HG03135 (cell line): ENCODE results near the gene CPN1.
"Not testable (repeated sequence)": the region's sequence is repeated elsewhere in the genome, so short reads cannot be mapped to it uniquely, and the experiment has no call there.

ENCODE experiments used
- ATAC-seq: cut with Tn5 transposase; IDR thresholded peaks from one replicate; pipeline ENCODE4 v1.9.1; 2021; ENCODE audit warnings: mild to moderate bottlenecking, moderate library complexity; ENCODE audit not compliant: unreplicated experiment

CPN1 gene

DNA sequence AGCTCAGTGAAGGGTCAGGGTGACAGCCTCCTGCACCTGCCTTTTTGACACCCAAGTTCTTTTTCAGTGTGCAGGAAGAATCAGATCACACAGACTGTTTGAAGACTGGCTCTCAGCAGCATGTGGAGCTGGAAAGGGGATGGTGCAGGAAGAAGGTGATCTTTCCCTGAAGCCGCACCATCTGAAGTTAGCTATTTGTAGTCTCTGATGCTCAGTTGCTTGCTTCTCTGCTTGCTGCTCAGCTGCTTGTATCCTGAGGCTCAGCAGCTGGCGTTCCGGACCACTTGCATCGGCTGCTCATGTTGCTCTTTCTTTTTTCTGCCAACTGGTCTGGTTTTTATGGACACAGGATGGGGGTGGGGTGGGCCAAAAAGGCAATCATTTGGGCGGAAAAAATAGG is 56.1 kb downstream of the CPN1 start:
- no peak for ATAC-seq

- ATAC-seq, result no peak
Measured at GRCh38 chr10:100024748-100025147, 56.9 kb downstream of the CPN1 start.

DNA sequence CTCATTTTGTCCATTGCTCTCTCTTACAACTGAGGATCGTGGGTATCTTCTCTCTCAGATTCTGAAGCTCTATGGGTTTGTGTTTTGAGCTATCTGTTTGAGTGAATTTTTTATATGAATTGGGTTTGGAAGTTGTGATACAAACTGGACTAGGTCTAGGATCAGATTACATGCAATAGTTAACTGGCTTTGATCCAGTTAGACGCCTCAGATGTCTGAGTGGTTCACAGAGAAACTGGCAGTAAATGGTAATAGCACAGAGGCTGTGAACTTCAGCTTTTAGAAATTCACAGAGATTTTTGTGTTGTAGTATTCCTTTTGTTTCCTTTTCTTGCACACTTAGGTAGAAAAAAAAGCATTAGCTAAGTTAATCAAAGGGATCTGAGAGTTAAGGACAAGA is 59.3 kb downstream of the CPN1 start:
- no peak for ATAC-seq

GRCh38 chr10:100021322-100021721 is 60.3 kb downstream of the CPN1 start:
- no peak for ATAC-seq

GRCh38 chr10:100020886-100021253 is 60.8 kb downstream of the CPN1 start:
- ATAC-seq, result no peak

DNA sequence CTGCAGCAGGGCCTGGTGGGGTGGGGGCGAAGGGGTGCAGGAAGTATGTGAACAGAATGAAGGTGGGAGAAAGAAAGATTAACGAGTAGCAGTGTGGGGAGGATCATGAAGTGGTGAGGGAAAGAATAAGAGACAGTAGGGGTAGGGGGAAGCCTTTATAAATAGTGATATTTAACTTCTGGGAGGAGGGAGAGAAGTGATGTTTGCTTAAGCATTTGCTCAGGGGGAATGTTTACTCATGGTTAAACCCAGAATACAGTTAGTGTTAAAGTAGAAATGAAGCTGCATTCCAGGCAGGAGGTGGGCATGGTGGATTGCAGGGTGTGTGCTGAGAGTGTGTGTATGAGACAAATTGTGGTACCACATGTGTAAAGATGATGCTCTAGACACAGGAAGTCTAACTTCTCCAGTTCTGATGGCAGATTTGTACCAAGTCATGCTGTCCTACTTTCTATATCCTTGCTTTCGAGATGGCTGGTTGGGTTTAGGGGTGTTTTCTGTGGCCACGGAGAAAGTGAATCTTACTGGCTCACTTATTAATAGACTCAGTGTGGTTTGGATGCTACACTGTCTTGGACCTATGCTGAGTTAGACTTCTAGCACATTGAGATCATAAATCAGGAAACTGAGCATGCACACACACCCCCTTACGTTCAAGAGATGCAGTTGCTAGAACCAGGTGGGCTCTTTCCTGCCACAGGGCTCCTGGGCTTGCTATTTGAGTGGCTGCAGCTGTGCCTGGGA is 61.4 kb downstream of the CPN1 start:
- peak; percentile 76 for ATAC-seq

DNA sequence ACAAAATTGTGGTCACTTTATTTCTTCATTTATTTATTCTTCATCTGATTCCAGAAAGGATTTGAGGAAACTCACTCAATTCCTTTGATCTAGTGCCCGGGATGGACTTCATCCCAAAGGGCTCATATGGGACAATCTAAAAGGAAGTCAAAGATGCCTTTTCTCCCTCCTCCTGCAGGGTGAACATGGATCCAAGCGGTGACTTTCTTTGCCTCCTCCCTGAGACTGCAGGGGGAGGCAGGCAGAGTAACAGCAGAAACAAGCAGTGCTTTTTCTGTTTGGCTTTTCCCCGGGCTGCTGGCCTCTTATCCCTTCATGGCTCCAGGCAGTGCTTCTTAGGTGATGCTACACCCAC is 61.9 kb downstream of the CPN1 start:
- ATAC-seq, result no peak

DNA sequence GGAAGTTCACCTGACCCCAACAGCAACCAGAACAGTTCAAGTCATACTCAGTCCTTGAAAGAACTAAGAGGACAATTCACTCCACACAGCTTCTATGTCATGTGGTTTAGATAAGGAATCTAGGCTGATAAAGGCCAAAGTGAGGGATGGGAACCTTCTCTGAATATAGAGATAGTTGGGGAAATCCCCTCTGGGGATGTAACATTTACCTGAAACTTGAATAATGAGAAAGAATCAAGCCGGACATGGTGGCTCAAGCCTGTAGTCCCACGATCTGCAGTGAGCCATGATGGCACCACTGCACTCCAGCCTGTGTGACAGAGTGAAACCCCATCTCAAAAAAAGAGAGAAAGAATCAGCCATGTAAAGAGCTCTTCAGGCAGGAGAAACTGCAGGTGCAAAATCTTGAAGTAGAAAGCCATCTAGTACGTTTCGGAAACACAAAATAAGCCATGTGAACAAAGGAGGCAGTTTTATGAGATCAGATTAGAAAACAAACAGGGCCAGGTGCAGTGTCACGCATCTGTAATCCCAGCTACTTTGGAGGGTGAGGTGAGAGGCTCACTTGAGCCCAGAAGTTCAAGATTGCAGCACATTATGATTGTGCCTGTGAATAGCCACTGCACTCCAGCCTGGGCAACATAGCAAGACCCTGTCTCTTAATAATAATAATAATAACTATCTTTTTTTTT is 67.5 kb downstream of the CPN1 start:
- ATAC-seq, result peak; percentile 68

- ATAC-seq, result no peak
Measured at GRCh38 chr10:100013621-100014020, 68.0 kb downstream of the CPN1 start.

DNA sequence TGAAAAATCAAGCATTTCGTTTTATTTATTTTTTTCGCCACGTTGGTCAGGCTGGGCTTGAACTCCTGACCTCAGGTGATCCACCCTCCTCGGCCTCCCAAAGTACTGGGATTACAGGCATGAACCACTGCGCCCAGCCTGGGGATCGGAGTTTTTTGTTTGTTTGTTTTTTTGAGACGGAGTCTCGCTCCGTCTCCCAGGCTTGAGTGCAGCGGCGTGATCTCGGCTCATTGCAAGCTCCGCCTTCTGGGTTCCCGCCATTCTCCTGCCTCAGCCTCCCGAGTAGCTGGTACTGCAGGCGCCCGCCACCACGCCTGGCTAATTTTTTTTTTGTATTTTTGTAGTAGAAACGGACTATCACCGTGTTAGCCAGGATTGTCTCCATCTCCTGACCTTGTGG is 69.8 kb downstream of the CPN1 start:
- not testable (repeated sequence) for ATAC-seq

DNA sequence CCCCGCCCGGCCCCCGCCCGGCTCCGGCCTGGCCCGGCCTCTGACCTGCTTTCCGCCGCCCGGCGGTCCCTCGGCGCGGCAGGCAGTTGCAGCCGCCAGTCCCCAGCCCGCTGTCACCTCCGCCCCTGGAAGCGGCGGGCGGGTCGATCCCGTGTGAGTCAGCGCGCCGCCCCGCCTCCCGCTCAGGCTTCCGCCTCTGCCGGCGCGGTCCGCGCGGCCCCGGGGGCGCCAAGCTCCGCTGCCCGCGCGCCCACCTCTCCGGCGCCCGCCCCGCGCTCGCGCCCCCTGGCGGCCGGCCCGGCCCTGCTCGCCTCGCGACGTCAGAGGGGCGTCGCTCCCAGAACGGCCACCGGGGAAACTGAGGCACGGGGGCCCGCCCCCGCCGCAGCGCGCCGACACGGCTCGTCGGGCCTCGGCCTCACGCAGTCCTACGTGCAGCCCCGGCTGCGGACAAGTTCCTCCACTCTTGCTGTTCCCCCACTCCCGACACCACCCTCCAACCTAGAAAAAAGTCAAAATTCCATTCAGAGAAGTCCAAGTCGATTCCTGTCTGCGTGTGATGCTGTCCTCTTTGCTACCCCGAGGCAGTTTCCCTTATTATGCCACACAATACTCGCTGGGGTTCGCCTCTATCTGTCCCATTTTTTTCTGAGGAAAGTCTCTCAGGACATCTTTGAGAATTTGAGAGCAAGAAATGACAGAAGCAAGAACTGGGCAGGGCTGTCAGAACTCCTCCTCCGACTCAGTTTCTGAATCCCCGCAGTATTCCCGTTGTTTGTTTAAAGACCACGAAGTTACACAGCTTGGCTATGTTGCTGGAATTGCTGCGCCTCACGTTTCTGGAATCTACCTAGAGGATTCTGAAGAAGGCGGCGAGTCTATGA is 71.6 kb downstream of the CPN1 start, which contains the start of gene DNMBP:
Gene DNMBP (minus strand): TSS at position 155 of the 884 bp plus-strand sequence. CDS start 37,823 bp downstream, outside the sequence.
- peak; percentile 70 for ATAC-seq

GRCh38 chr10:100009283-100009792 is 72.3 kb downstream of the CPN1 start:
- peak; percentile 51 for ATAC-seq

DNA sequence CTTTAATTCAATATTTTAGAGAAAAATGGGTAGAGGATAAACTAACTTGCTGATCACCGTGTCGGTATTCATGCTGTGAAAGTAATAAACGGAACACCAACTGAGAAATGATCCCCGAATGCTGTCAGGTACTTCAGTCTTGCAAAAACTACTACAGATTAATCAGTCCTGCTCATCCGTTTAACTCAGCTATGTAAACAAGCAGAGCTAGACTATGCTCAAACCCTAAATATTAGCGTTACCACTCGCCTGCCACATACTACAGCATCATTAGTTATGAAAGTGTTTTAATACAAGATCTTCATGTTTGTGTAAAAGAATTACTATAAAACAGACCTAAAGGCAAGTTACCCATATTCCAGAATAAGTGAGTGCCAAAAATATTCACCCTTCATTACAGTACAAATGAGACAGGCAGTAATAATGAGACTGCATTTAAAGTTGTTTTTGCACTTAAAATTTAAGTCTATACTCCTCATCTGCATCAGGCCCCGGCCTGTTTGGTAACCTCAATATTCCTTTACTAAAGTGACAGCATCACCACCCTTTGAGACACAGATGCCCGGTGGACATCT is 72.9 kb downstream of the CPN1 start:
- ATAC-seq, result no peak

DNA sequence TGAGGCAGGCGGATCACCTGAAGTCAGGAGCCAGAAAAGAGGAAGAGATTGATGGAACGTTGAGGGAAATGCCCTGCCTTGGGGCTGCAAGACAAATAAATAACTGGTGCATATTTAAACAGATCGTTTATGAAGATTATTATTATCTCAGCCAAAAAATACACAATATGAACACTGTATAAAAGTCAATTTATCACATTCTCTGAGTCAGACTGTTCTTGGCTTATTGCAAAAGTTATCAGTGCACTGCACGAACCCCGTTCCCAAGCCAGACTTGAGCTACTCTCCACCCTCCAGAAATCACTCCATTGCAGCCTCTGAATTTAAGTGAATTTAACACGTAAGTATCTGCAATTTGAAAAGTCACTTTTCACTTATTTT is 73.5 kb downstream of the CPN1 start:
- ATAC-seq, result no peak

- no peak for ATAC-seq
Measured at GRCh38 chr10:100007231-100008141, 74.2 kb downstream of the CPN1 start.

DNA sequence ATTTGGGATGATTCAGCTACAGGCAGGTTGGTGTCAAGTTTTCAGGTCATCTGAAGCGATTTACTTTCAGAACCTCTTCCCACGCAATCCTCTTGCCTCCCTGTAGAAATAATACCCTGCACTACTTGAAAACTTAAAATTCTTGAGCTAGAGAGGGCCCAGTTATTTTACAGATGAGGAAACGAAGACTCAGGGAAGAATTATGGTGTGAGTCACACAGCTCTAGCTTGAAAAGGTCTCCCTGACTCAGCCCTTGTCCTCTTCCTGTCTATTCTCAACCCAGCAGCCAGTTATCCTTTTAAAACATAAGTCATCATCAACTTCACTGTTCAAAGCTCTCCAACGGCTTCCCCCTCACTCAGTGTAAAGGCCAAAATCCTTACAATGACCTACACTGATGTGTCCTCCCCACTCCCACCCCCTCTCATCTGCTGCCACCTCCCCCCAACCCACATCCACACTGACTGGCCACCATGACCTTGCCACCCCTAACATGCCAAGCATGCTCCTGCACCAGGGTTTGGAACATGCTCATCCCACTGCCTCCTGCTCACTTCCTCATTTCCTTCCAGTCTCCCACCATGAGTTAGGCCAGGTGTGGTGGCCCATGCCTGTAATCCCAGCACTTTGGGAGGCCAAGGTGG is 75.3 kb downstream of the CPN1 start:
- ATAC-seq, result no peak

DNA sequence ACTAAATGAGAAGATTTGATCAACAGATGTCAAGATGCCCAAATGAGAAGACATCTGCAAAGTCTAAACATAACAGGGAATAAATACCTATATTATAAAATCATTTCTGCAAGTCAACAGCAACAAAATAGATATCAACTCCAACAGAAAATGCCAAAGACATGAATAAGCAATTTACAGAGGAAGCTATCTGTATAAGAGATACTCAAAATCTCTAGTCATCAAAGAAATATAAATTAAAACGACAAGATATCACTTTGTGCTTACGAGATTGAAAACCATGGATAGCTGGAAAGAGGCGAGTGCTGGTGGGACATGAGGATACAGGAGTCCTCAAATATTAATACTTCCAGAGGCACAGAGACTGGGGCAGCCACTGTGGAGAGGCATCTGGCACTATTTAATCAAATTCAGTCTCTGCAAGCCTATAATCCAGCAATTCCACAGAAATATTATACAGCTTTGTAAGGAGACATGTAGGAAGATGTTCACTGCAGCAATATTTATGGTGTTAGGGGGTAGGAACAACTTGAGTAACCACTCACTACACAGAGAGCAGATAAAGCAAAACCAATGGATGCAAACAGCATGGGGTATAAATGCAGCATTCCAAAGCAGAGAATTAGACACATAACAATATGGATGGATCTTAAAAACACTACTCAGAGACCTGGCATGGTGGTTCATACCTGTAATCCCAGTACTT is 76.7 kb downstream of the CPN1 start:
- no peak for ATAC-seq

- no peak for ATAC-seq
Measured at GRCh38 chr10:100000109-100000644, 81.5 kb downstream of the CPN1 start.
